Activated naive CD4-positive, alpha-beta T cell treated with anti-CD3 and anti-CD28 coated beads, Interleukin-2, amount 50 U/mL, for 72 hours (primary cell): ENCODE measurements around the gene RBPJ. TPM values are rescaled to one million over a fixed set of nuclear protein-coding genes. Genes with fewer than 3 reads are reported as not detected.
A peak's percentile ranks its signal among the peaks of the same experiment; 100 is the strongest.
"Not testable (repeated sequence)": the region's sequence is repeated elsewhere in the genome, so short reads cannot be mapped to it uniquely, and the experiment has no call there.

Source experiments
- ATAC-seq, 2 donors: fragments of 150-1000 bp; cut with Tn5 transposase; 2 replicates each; pipeline ENCODE4 v1.10.0; 2021; ENCODE audit warnings: mild to moderate bottlenecking in 2 of 2, moderate library complexity in 2 of 2
- DNase-seq, 2 donors: peaks; one replicate each; pipeline ENCODE4 v3.0.0; 2021 to 2022; ENCODE audit warnings: low spot score in 2 of 2
- H3K27ac Mint-ChIP-seq, 2 donors: one replicate each; pipeline ENCODE4 v1.8.0; 2022; ENCODE audit warnings: mild to moderate bottlenecking in 2 of 2, mixed read lengths in 2 of 2
- H3K36me3 Mint-ChIP-seq, 2 donors: one replicate each; pipeline ENCODE4 v1.8.0; 2022; ENCODE audit warnings: mixed read lengths in 2 of 2
- H3K9me3 Mint-ChIP-seq, 2 donors: one replicate each; pipeline ENCODE4 v1.8.0; 2022; ENCODE audit warnings: mixed read lengths in 2 of 2
- total RNA-seq, 2 donors: library from RNA; stranded (reverse); gene quantifications; one replicate each; pipeline ENCODE4 v1.2.3, GENCODE V29; 2022

The RBPJ gene
- total RNA-seq, 2 donors from 2014 or later = 175 to 356 TPM

DNA sequence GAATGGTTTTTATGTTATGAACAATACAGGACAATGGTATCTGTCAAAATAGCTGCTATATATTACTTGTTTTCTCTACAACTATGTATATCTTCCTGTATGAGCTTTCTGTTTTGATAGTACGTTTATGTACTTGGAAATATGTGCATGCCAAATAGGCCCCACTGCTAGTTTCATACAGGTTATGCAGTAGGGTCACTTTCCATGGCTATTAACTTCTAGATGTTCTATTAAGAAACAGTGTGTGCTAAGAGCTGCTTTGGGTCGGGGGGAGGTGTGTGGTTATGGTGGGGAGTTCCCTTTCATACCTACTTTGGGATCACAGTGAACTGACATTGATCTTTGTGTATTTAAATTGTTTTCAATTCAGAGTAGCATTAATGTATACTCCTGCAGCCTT lies 30.9 kb downstream of the RBPJ start:
- Mint-ChIP-seq H3K27ac (no peak overlapping the region), H3K36me3 (peaks cover 0 to under 1% of the 10 kb centered on the region in 2 donors), H3K9me3 (no peaks in the 10 kb centered on the region)
- DNase-seq (no peak), ATAC-seq (no peak)

DNA sequence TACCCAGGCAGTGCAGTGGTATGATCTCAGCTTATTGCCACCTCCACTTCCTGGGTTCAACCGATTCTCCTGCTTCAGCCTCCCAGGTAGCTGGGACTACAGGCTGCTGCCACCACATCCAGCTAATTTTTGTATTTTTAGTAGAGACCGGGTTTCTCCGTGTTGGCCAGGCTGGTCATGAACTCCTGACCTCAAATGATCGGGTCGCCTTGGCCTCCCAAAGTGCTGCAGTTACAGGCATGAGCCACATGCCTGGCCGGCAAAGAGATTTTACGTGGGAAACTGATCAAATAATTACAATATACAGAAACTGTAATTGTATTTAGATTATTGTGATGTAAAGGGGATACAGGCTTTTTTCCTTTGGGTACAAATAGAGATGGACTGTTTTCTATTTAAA lies 33.7 kb downstream of the RBPJ start:
- DNase-seq (no peak), ATAC-seq (no peak)
- Mint-ChIP-seq H3K27ac (no peak overlapping the region), H3K36me3 (no peaks in the 10 kb centered on the region), H3K9me3 (no peaks in the 10 kb centered on the region)

DNA sequence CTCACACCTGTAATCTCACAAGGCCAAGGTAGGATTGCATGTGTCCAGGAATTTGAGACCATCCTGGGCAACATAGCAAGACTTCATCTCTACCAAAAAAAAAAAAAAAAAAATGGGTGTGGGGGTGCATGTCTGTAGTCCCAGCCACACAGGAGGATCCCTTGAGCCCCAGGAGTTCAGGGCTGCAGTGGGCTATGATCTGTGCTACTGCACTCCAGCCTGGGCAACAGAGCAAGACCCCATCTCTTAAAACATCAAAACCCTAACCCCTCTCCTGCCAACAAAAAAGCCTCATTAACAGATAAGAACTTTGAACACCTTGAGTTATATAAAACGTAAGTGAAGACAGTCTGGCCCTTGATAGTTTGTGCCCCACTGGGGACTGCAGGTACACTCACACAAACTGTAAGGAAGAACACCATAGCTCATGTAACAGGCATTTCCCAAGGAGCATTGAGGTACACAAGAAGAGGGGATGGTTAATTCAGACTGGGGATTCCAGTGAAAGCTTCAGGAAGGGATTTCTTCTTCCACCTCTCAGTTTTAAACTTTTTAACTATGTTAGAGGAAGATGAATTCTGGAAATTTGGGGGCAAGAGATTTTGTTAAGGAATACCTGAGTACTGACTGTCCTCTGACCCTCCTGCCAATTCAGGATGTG lies 34.7 kb downstream of the RBPJ start:
- Mint-ChIP-seq H3K9me3 (no peaks in the 10 kb centered on the region), H3K27ac (no peak overlapping the region), H3K36me3 (no peaks in the 10 kb centered on the region)
- DNase-seq (no peak), ATAC-seq (no peak)

DNA sequence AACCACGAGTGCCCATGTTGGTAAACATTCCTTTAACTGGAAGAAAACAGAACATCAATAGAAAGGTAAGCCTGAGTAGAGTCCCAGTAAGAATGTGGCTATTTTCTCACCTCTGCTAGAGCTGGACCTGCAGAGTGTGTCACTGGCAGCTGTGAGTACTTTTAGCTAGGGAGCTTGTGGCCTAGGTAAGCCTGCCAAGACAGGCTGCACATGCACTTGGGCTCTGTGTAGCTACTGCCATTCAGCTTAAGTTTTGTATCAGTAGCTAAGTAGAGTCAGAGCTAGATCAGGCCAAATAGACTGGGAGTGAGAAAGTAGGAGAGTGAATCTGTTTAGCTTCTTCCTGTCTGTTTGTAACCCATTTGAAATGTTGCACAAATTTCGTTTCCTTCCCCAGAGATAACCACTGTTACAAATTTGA lies 35.3 kb downstream of the RBPJ start:
- H3K9me3 Mint-ChIP-seq = no peaks in the 10 kb centered on the region
- DNase-seq (no peak), ATAC-seq (peak; percentile 45 to 46)
- peaks cover 0 to 5% of the 10 kb centered on the region in 2 donors for H3K36me3 Mint-ChIP-seq
- no peak overlapping the region for H3K27ac Mint-ChIP-seq

DNA sequence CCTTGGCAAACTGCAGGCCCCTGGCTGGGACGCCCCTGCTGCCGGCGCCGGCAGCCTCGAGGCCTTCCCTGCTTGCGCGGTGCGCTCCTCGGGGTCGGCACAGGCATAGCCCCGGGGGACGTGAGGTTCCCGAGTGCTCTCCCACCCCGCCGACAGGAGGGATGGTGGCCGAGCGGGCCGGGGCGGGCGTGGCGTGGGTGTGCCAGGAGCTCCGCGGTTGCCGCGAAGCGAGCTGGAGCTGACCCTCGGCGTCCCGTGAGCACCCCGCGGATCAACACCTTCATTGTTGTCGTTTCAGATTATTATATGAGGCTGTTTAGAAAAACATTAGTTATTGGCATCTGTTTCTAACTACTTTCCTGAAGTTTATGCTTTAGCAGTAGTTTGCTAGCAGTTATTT lies 38.7 kb downstream of the RBPJ start:
- peak in 1 of 2 donors; percentile 19 for ATAC-seq
- H3K27ac Mint-ChIP-seq, H3K36me3 Mint-ChIP-seq, DNase-seq, H3K9me3 Mint-ChIP-seq: not testable (repeated sequence)

DNA sequence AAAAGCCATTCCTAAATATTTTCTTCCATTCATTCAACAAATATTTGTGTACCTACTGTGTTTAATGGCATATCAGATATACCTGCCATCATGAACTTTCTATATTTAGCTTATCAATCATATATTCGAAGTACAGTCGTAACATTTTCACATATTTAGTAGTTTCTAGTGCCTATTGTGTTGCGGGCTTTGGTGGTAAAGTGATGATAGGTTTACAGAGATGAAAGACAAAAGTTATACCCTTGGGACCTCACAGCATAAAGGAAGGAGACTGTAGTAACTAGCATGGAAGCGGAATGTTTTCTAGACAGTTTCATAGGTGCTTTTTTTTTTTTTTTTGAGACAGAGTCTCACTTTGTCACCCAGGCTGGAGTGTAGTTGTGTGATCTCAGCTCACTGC lies 39.5 kb downstream of the RBPJ start:
- no peaks in the 10 kb centered on the region for H3K9me3 Mint-ChIP-seq
- DNase-seq (no peak), ATAC-seq (no peak)
- H3K27ac Mint-ChIP-seq = peak overlapping the region in 1 of 2 donors; percentile 8
- H3K36me3 Mint-ChIP-seq = peaks cover 0 to 5% of the 10 kb centered on the region in 2 donors

DNA sequence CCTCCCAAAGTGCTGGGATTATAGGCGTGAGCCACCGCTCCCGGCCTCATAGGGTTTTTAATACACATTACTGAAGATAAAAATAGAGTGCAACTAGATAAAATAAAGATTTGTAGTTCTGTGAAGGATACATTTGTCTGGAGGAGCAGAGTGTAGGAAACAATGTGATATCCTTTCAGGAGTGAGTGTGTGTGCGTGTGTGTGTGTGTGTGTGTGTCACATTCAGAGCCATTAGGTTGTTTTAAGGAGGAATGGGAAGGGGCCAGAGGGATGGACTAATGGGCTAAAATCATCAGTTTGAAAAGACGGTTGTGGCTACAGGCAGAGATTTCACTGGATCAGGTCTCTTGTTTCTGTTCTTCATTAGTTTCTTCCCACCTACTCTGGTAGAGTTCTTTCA lies 40.0 kb downstream of the RBPJ start:
- DNase-seq (no peak), ATAC-seq (no peak)
- Mint-ChIP-seq H3K36me3 (peaks cover 0 to 5% of the 10 kb centered on the region in 2 donors), H3K27ac (peak overlapping the region in 1 of 2 donors; percentile 65), H3K9me3 (no peaks in the 10 kb centered on the region)

DNA sequence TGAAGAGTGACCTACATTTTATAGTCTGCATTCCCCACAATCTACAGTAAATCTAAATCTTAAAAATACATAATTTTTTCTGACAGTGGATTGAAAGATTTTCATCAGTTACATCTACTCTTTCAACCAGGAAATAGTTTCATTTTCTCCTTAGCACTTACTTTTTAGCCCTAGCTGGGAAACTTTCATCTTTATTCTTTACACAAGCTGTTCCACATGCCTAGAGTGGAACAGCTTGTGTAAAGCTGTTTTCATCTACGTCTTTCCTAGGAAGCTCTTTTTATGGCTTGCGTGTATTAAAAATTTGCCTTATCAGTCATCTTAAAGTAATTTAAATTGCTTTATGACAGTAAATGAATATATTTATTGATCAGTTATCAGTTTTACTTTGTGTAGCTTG lies 40.5 kb downstream of the RBPJ start:
- Mint-ChIP-seq H3K36me3 (peaks cover 0 to 5% of the 10 kb centered on the region in 2 donors), H3K27ac (no peak overlapping the region), H3K9me3 (no peaks in the 10 kb centered on the region)
- DNase-seq = no peak
- no peak for ATAC-seq

DNA sequence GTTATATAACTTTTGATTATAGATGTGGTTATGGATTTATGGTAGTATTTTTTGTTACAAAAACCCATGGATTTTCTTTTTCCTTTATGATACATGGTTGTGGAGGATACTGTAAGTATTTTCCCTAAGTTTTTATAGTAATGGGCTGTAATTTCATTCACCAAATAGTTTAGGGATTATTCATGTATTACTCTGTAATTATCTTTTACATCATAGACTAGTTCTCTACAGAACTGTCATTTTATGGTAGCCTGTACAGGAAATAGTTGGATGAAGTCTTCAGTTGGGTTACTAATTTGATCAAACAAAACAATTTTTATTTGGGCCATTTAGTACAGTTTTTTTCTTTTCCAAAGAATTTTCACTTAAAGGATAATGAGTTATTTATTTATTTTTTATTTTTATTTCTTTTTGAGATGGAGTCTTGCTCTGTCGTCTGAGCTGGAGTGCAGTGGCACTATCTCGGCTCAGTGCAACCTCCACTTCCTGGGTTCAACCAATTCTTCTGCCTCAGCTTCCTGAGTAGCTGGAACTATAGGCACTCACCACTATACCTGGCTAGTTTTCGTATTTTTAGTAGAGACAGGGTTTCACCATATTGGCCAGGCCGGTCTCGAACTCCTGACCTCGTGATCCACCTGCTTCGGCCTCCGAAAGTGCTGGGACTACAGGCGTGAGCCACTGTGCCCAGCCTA lies 42.1 kb downstream of the RBPJ start:
- Mint-ChIP-seq H3K9me3 (no peaks in the 10 kb centered on the region), H3K27ac (no peak overlapping the region), H3K36me3 (peaks cover 0 to 5% of the 10 kb centered on the region in 2 donors)
- DNase-seq (no peak), ATAC-seq (no peak)

DNA sequence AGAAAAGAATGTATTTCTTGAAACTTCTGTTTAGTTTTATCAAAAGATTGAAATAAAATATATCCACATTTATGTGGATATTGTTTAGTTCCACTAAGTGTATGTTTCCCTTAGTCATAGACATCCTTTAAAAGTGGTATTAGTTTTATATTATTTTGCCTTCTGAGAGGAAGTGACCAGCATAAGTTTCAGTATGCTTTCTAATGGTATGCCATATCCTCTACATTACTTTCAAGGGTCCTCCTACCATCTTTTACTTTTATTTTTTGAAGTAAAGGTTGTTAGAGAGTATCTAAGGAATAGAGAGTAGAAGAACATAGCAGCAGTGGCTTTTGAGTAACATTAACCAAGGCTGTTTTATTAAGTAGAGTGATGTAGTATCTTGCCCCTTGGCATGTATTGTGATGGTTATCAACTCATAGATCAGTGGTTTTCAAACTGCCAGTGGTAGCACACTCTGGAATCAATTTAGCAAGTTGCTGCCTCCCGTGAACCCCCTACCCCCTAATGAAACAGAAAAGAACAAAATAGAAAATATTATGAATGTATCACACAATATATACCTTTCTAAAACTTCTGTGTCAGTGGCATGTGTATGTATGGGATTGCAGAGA lies 44.8 kb downstream of the RBPJ start:
- no peaks in the 10 kb centered on the region for H3K9me3 Mint-ChIP-seq
- no peak overlapping the region for H3K27ac Mint-ChIP-seq
- no peak for ATAC-seq
- no peak for DNase-seq
- peaks cover 11 to 21% of the 10 kb centered on the region in 2 donors for H3K36me3 Mint-ChIP-seq

DNA sequence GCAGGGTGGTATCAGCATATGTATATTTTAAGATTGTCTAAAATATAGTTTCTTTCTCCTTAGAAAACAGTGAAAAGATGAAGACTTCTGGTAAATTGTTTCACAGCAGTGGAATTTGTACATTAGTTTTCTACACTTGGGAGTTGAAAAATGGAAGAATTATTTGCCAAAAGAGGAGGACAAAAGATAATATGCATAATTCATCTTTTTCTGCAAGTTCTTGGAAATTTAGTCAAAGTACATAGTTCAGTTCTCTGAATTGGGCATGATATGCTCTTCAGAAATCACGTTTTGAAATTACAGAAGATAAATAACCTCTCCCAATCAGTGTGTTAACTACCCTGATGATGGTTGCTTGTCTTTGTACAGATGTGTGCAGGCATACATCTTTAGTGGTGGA lies 47.0 kb downstream of the RBPJ start:
- H3K36me3 Mint-ChIP-seq = peaks cover 11 to 18% of the 10 kb centered on the region in 2 donors
- ATAC-seq = no peak
- H3K27ac Mint-ChIP-seq = no peak overlapping the region
- no peaks in the 10 kb centered on the region for H3K9me3 Mint-ChIP-seq
- DNase-seq = no peak

DNA sequence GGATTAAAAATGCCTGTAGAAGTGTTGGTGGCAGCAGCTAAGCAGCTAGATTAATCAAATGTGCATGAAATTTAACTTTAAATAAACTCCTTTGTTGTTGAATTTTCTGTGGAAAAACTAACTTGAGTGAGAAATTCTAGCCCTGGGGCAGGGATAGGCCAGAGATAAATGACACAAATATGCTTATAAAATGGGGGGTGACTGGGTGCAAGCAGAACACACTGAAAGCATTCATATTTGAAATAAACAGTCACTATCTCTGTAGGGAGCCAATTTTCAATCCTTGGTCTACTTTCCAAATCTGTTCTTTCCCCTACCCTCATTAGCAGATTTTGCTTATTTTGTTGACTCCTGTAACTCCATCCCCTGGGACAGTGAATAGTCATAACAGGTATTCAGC lies 47.9 kb downstream of the RBPJ start:
- ATAC-seq (no peak), DNase-seq (no peak)
- peaks cover 11 to 18% of the 10 kb centered on the region in 2 donors for H3K36me3 Mint-ChIP-seq
- no peaks in the 10 kb centered on the region for H3K9me3 Mint-ChIP-seq
- no peak overlapping the region for H3K27ac Mint-ChIP-seq

DNA sequence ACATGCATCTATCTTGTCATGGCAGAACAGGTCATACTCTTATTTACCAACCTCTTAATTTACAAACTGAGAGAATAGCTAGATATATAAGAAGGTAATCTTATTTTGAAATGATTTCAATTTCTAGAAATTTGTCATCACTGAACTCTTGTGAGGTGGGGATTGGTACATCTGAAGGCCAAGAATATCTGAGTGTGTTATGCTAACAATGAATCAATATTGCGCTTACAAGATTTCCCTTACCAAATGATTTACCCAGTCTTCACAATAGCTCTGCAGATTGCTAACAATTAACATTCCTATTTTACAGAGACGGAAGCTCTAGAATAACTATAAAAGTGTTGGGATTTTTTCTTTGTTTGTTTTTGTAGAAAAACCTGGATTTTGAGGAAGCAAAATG lies 48.3 kb downstream of the RBPJ start:
- Mint-ChIP-seq H3K27ac (no peak overlapping the region), H3K9me3 (no peaks in the 10 kb centered on the region), H3K36me3 (peaks cover 11 to 18% of the 10 kb centered on the region in 2 donors)
- DNase-seq = no peak
- no peak for ATAC-seq

DNA sequence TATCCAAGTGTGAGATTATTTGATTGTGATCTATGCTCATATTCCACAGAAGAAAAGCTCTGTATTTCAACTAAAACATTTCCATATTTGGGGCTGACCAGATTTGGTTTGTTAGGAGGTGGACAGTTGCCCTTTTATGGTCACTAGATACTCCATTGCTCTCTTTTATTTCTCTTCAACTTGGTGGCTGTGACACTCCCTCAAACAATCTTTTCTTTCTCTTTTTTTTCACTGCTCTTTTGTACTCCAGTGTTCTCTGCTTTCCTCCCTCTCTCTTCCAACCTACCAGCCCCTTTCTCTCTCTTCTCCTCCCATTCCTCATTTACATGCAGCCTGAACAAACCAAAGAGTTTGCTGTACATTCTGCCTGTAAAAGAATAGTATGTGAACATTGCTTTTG lies 48.8 kb downstream of the RBPJ start:
- DNase-seq = no peak
- Mint-ChIP-seq H3K27ac (no peak overlapping the region), H3K9me3 (no peaks in the 10 kb centered on the region), H3K36me3 (peaks cover 11 to 18% of the 10 kb centered on the region in 2 donors)
- no peak for ATAC-seq

DNA sequence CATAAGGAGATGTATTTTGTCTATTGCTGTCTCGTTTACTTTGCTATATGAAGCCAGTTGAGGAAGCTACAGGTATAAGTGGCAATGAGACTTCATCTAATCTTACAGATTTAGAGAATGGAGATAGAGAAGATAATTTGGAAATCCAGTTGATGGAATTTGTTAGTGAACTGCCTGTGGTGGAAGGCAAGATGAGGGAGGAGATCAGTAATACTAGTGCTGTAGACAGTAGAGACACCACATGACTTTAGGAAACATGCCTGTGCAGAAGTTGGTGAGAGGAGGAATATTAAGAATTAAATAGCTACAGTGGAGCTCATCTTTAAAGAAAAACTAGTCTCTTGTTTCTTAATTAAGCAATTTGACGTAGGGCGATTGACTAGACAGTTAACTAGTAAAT lies 51.3 kb downstream of the RBPJ start:
- Mint-ChIP-seq H3K27ac (no peak overlapping the region), H3K9me3 (no peaks in the 10 kb centered on the region), H3K36me3 (peaks cover 16 to 25% of the 10 kb centered on the region in 2 donors)
- ATAC-seq (peak in 1 of 2 donors; percentile 6), DNase-seq (no peak)

DNA sequence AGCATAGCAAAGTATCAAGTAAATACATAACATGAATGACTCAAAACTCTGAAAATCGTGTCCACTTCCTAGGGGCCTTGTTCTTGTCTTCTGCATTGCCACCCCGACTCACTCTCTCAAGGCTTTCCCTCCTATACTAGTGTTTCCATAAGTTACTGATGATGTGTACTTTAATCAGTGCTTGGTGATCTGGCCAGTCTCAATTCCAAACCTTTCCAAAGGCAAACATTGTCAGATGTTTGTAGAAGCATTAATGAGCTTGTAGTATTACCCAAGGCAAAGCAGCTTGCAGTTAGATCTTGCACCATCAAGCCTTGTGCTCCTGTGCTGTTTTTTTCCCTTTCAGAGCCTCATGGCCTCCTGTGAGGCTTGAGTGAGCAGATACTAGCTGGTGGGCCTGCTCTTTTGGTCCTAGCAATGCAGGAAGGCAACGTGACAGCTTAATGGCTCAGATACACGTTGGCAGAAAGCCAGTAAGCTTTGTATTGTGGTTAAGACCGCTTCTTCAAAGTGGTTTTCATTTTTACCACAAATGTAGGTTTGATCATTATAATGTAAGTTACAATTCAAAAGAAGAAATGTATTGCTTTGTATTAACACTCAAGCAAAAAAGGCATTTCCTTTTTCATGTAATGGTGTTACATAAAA lies 51.8 kb downstream of the RBPJ start:
- DNase-seq (peak in 1 of 2 donors; percentile 52), ATAC-seq (peak; percentile 78 to 83)
- Mint-ChIP-seq H3K9me3 (no peaks in the 10 kb centered on the region), H3K36me3 (peaks cover 16 to 25% of the 10 kb centered on the region in 2 donors), H3K27ac (no peak overlapping the region)

DNA sequence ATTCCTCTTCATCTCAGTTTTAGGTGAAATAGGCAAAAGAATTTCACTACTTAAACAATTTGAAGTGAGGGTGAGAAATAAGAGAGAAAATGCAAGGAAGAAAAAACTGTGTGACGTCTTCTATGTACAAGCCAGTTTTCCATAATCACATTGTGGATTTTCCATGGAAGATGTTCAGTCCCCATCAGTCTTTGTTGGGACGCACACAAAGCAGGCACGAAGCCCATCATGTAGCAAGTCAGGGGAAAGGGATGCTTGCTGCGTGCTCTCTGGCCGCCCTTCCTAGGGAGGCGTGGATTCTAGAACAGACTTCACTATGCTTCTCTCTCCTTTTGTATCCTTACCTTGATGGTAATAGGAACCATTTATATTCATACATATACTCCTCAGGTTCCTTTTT lies 54.7 kb downstream of the RBPJ start:
- ATAC-seq (no peak), DNase-seq (no peak)
- Mint-ChIP-seq H3K9me3 (no peaks in the 10 kb centered on the region), H3K36me3 (peaks cover 5 to 9% of the 10 kb centered on the region in 2 donors), H3K27ac (no peak overlapping the region)
